ENCODE data around the gene TBC1D14. TPM values are rescaled to one million over a fixed set of nuclear protein-coding genes. Genes with fewer than 3 reads are reported as not detected.

The TBC1D14 gene
- total and polyA plus RNA-seq, 9 of the 15 experiments (the other 6 are each of a cell fraction or from before 2014, with no cell fraction given): 2.1 to 59.6 (median 44.8) TPM

DNA sequence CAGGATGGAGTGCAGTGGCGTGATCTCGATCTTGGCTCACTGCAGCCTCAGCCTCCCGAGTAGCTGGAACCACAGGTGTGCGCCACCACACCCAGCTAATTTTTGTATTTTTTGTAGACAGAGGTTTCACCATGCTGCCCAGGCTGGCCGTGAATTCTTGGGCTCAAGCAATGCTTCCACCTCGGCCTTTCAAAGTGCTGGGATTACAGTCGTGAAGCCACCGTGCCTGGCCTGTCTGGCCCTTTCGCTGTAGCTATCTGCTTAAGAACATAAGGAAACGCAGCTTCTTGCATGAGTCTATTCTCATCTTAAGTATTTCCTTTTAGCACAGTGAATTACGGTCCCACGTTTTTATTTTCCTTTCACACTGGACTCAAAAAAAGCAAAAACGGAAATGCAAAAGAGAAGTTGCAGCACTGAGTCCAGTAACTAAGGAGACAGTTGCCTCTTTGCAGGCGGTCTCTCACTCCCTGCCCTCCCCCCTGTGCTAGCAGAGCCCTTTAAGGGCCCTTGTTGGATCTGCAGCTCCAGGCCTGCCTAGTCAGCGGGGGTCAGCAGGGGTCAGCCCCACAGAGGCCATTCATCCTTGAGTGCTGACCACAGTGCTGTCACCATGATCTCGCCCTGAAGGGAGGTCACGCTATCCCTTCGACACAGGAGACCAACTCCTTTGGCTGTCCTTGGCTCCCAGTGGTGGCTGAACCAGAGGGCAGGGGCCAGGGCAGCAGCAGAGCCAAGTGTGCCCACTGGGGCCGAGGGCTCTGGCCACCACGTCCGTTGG is 21.8 kb upstream of the TBC1D14 start (continued):
- TF ChIP-seq, protein P1, sequence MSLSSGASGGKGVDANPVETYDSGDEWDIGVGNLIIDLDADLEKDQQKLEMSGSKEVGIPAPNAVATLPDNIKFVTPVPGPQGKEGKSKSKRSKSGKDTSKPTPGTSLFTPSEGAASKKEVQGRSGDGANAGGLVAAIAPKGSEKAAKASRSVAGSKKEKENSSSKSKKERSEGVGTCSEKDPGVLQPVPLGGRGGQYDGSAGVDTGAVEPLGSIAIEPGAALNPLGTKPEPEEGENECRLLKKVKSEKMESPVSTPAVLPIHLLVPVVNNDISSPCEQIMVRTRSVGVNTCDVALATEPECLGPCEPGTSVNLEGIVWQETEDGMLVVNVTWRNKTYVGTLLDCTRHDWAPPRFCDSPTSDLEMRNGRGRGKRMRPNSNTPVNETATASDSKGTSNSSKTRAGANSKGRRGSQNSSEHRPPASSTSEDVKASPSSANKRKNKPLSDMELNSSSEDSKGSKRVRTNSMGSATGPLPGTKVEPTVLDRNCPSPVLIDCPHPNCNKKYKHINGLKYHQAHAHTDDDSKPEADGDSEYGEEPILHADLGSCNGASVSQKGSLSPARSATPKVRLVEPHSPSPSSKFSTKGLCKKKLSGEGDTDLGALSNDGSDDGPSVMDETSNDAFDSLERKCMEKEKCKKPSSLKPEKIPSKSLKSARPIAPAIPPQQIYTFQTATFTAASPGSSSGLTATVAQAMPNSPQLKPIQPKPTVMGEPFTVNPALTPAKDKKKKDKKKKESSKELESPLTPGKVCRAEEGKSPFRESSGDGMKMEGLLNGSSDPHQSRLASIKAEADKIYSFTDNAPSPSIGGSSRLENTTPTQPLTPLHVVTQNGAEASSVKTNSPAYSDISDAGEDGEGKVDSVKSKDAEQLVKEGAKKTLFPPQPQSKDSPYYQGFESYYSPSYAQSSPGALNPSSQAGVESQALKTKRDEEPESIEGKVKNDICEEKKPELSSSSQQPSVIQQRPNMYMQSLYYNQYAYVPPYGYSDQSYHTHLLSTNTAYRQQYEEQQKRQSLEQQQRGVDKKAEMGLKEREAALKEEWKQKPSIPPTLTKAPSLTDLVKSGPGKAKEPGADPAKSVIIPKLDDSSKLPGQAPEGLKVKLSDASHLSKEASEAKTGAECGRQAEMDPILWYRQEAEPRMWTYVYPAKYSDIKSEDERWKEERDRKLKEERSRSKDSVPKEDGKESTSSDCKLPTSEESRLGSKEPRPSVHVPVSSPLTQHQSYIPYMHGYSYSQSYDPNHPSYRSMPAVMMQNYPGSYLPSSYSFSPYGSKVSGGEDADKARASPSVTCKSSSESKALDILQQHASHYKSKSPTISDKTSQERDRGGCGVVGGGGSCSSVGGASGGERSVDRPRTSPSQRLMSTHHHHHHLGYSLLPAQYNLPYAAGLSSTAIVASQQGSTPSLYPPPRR (CRISPR knock-in tag; IDR thresholded peaks at IDR 0.05; ENCODE audit: borderline replicate concordance): no peak
- TF ChIP-seq ZNF143 (CRISPR knock-in tag; IDR thresholded peaks at IDR 0.05): no peak
- TF ChIP-seq, protein P2, sequence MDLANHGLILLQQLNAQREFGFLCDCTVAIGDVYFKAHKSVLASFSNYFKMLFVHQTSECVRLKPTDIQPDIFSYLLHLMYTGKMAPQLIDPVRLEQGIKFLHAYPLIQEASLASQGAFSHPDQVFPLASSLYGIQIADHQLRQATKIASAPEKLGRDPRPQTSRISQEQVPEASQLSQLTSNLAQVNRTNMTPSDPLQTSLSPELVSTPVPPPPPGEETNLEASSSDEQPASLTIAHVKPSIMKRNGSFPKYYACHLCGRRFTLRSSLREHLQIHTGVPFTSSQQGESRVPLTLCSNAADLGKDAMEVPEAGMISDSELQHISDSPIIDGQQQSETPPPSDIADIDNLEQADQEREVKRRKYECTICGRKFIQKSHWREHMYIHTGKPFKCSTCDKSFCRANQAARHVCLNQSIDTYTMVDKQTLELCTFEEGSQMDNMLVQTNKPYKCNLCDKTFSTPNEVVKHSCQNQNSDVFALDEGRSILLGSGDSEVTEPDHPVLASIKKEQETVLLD (IDR thresholded peaks at IDR 0.05): peak; percentile 57; the same call in 1 of the 2 replicates
- TF ChIP-seq CC2D1A (IDR thresholded peaks at IDR 0.05): no peak
- TF ChIP-seq KDM4B (IDR thresholded peaks at IDR 0.05; ENCODE audit: borderline replicate concordance in 2 of 2, low read depth in 1 of 2): no peak; a peak in 1 of 4 replicates
- no peak for TF ChIP-seq ZNF561 (CRISPR knock-in tag; conservative IDR thresholded peaks at IDR 0.05)
- peak; percentile 42; the same call in 1 of the 2 replicates for TF ChIP-seq TAL1 (IDR thresholded peaks at IDR 0.05)
- TF ChIP-seq MEIS2 (IDR thresholded peaks at IDR 0.05; ENCODE audit: partially characterized antibody): peak; percentile 73
- peak; percentile 26 for TF ChIP-seq RBBP5 (IDR thresholded peaks at IDR 0.05; ENCODE audit: borderline replicate concordance, insufficient read depth, low read length, poor library complexity, severe bottlenecking)
- peak; percentile 49; the same call in 1 of the 2 replicates for TF ChIP-seq NR2C1 (IDR thresholded peaks at IDR 0.05)
- peak; percentile 46; the same call in 1 of the 2 replicates for TF ChIP-seq NR2C1 (tag; IDR thresholded peaks at IDR 0.05)
- TF ChIP-seq ZNF589 (CRISPR knock-in tag; IDR thresholded peaks at IDR 0.05; ENCODE audit: low read depth): no peak
- TF ChIP-seq, protein P3, sequence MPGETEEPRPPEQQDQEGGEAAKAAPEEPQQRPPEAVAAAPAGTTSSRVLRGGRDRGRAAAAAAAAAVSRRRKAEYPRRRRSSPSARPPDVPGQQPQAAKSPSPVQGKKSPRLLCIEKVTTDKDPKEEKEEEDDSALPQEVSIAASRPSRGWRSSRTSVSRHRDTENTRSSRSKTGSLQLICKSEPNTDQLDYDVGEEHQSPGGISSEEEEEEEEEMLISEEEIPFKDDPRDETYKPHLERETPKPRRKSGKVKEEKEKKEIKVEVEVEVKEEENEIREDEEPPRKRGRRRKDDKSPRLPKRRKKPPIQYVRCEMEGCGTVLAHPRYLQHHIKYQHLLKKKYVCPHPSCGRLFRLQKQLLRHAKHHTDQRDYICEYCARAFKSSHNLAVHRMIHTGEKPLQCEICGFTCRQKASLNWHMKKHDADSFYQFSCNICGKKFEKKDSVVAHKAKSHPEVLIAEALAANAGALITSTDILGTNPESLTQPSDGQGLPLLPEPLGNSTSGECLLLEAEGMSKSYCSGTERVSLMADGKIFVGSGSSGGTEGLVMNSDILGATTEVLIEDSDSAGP (CRISPR knock-in tag; IDR thresholded peaks at IDR 0.05): peak; percentile 80; the same call in 1 of the 2 replicates
- TF ChIP-seq NCOR1 (IDR thresholded peaks at IDR 0.05): peak; percentile 26; the same call in 1 of the 2 replicates
- peak; percentile 57 for TF ChIP-seq ARID1B (IDR thresholded peaks at IDR 0.05)
- TF ChIP-seq NCOA4 (IDR thresholded peaks at IDR 0.05; ENCODE audit: partially characterized antibody): no peak
- no peak for TF ChIP-seq BRD9 (IDR thresholded peaks at IDR 0.05; ENCODE audit: low read depth, partially characterized antibody)
- TF ChIP-seq FUS (optimal IDR thresholded peaks at IDR 0.05; ENCODE audit: low read depth, low read length): no peak
- TF ChIP-seq TRIM24 (IDR thresholded peaks at IDR 0.05): peak in 1 of 2 experiments; percentile 26; a peak in 1 of 4 replicates

Measured in K562 (cell line).